A549 (cell line): ENCODE data around the gene HCAR1.

ENCODE experiments used
- CEBPB ChIP-seq, 2 experiments: fragments of >200 bp in 1 of 2; sonication (Bioruptor Twin) in 1 of 2; formaldehyde crosslinking in 1 of 2; IDR thresholded peaks; 2 replicates each; pipeline ENCODE4 v1.6.1; 2012 to 2016
- CHD2 ChIP-seq: fragments of 150-350 bp; IDR thresholded peaks from 2 replicates; pipeline ENCODE4 v1.6.1; 2014; ENCODE audit warnings: low read length; ENCODE audit not compliant: partially characterized antibody
- CTCF ChIP-seq: fragments of >200 bp; sonication (Bioruptor Twin); formaldehyde crosslinking; IDR thresholded peaks from 3 replicates; pipeline ENCODE4 v1.5.1; 2016
- EP300 ChIP-seq, 2 experiments: fragments of >200 bp; sonication (Bioruptor Twin); formaldehyde crosslinking; IDR thresholded peaks; 2 replicates in 1 of 2; 3 replicates in 1 of 2; pipeline ENCODE4 v1.6.1; 2016 to 2017
- HEYL ChIP-seq: fragments of 250-450 bp; sonication (Bioruptor Pico); IDR thresholded peaks from 2 replicates; pipeline ENCODE4 v1.8.0; 2021; ENCODE audit warnings: mild to moderate bottlenecking, moderate library complexity
- NFE2L2 ChIP-seq: fragments of 150-350 bp; conservative IDR thresholded peaks from 2 replicates; pipeline ENCODE4 v1.6.1; 2014; ENCODE audit warnings: low read length
- POLR2A ChIP-seq: IDR thresholded peaks from 2 replicates; pipeline ENCODE4 v1.6.1; 2012; ENCODE audit warnings: mild to moderate bottlenecking, low read length
- SREBF2 ChIP-seq: fragments of 450-650 bp; IDR thresholded peaks from 2 replicates; pipeline ENCODE4 v1.6.1; 2014; ENCODE audit warnings: mild to moderate bottlenecking, moderate library complexity
- ZC3H11A ChIP-seq: fragments of 450-650 bp; IDR thresholded peaks from 2 replicates; pipeline ENCODE4 v1.6.1; 2014; ENCODE audit warnings: antibody characterized with exemption, mild to moderate bottlenecking

DNA sequence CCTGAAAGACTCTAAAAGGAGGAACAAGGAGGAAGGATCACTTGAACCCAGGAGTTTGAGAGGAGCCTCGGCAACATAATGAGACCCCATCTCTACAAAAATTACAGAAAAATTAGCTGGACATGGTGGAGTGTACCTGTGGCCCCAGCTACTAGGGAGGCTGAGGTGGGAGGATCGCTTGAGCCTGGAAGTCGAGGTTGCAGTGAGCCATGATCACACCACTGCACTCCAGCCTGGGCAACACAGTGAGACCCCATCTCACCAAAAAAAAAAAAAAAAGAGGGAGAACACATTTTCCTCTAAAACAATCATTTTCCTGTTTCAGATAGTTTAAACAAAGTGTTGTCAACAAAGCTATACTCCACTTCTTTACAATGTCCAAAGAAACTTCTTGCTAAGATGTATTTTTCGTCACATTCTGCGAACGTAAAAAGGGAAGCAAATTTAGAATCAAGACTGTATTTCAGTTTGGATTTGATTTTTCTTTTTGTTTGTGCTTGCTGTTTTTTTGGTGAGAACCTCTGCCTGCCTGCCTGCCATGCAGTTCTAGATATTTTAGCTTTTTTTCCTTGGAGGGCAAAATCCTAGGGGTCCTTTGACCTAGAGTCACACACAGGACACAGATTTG lies 5.1 kb downstream of the HCAR1 start:
- no peak for TF ChIP-seq CEBPB (IDR thresholded peaks at IDR 0.05)
- no peak for TF ChIP-seq HEYL (CRISPR knock-in tag)
- no peak for TF ChIP-seq CTCF
- TF ChIP-seq POLR2A = no peak
- no peak for TF ChIP-seq EP300 (IDR thresholded peaks at IDR 0.05)
- no peak for TF ChIP-seq CHD2
- no peak for TF ChIP-seq SREBF2
- TF ChIP-seq ZC3H11A = no peak
- no peak for TF ChIP-seq NFE2L2
